Large intestine (tissue), 12 donors: Measurements from ENCODE around the gene EFNB1. TPM values are rescaled to one million over a fixed set of nuclear protein-coding genes. Genes with fewer than 3 reads are reported as not detected.
"Not testable (repeated sequence)": the region's sequence is repeated elsewhere in the genome, so short reads cannot be mapped to it uniquely, and the experiment has no call there.

Experiments
- DNase-seq, 2 donors: peaks; one replicate each; pipeline versions ENCODE4 v3.0.0 to v3.0.0-alpha.2; 2013
- H3K27ac ChIP-seq: one replicate; pipeline ENCODE4 v1.5.1; 2013; ENCODE audit warnings: low read length
- H3K27me3 ChIP-seq: 2 replicates; pipeline ENCODE4 v1.6.1; 2013; ENCODE audit warnings: low read length; ENCODE audit not compliant: control insufficient read depth, insufficient read depth
- H3K36me3 ChIP-seq: 2 replicates; pipeline ENCODE4 v1.6.1; 2013; ENCODE audit warnings: low read length; ENCODE audit not compliant: control insufficient read depth, insufficient read depth
- H3K4me1 ChIP-seq: one replicate; pipeline ENCODE4 v1.6.1; 2013; ENCODE audit warnings: low read length; ENCODE audit not compliant: control insufficient read depth, insufficient read depth
- H3K4me3 ChIP-seq: one replicate; pipeline ENCODE4 v1.5.1; 2013; ENCODE audit warnings: low read length
- H3K9me3 ChIP-seq: one replicate; pipeline ENCODE4 v1.6.1; 2013; ENCODE audit warnings: mild to moderate bottlenecking, low read depth, low read length, moderate library complexity; ENCODE audit not compliant: control insufficient read depth
- WGBS: methylation state at CpG from one replicate; pipeline ENCODE4 v1.1.5; 2013; ENCODE audit warnings: low lambda C conversion rate; ENCODE audit not compliant: insufficient coverage; 5-methylcytosine and 5-hydroxymethylcytosine counted together
- long read RNA-seq, 11 donors: transcript quantifications; one replicate each; lab custom pipeline, GENCODE V29; 2026
- polyA plus RNA-seq: library from polyadenylated mRNA; unstranded; fragments of 120-200 nt; gene quantifications from one replicate; pipeline ENCODE4 v1.2.1, GENCODE V29; 2013

EFNB1 gene
- polyA plus RNA-seq: 25.4 TPM
- long read RNA-seq, donor 1, transcript EFNB1-201 (5 exons, 3,314 nt): major isoform, 6 of 11 reads
- long read RNA-seq, donor 1, partial matches to known transcripts: 5 of 11 reads
- long read RNA-seq, donor 1, other reads (novel, unspliced or antisense): 0 of 11 reads
- long read RNA-seq, donor 2, transcript EFNB1-201 (5 exons, 3,314 nt): major isoform, 12 of 38 reads
- long read RNA-seq, donor 2, partial matches to known transcripts: 26 of 38 reads
- long read RNA-seq, donor 2, other reads (novel, unspliced or antisense): 0 of 38 reads
- long read RNA-seq, donor 3, transcript EFNB1-201 (5 exons, 3,314 nt): major isoform, 18 of 24 reads
- long read RNA-seq, donor 3, partial matches to known transcripts: 6 of 24 reads
- long read RNA-seq, donor 3, other reads (novel, unspliced or antisense): 0 of 24 reads
- long read RNA-seq, donor 4: 0 reads
- long read RNA-seq, donor 5, transcript EFNB1-201 (5 exons, 3,314 nt): major isoform, 14 of 14 reads
- long read RNA-seq, donor 5, partial matches to known transcripts: 0 of 14 reads
- long read RNA-seq, donor 5, other reads (novel, unspliced or antisense): 0 of 14 reads
- long read RNA-seq, donor 6, transcript EFNB1-201 (5 exons, 3,314 nt): major isoform, 12 of 12 reads
- long read RNA-seq, donor 6, partial matches to known transcripts: 0 of 12 reads
- long read RNA-seq, donor 6, other reads (novel, unspliced or antisense): 0 of 12 reads
- long read RNA-seq, donor 7, partial matches to known transcripts: 0 of 4 reads
- long read RNA-seq, donor 7, other reads (novel, unspliced or antisense): 0 of 4 reads
- long read RNA-seq, donor 8, transcript EFNB1-201 (5 exons, 3,314 nt): major isoform, 6 of 6 reads
- long read RNA-seq, donor 8, partial matches to known transcripts: 0 of 6 reads
- long read RNA-seq, donor 8, other reads (novel, unspliced or antisense): 0 of 6 reads
- long read RNA-seq, donor 9, partial matches to known transcripts: 8 of 12 reads
- long read RNA-seq, donor 9, other reads (novel, unspliced or antisense): 0 of 12 reads
- long read RNA-seq, donor 10, transcript EFNB1-201 (5 exons, 3,314 nt): major isoform, 22 of 22 reads
- long read RNA-seq, donor 10, partial matches to known transcripts: 0 of 22 reads
- long read RNA-seq, donor 10, other reads (novel, unspliced or antisense): 0 of 22 reads
- long read RNA-seq, donor 11, transcript EFNB1-201 (5 exons, 3,314 nt): major isoform, 6 of 6 reads
- long read RNA-seq, donor 11, partial matches to known transcripts: 0 of 6 reads
- long read RNA-seq, donor 11, other reads (novel, unspliced or antisense): 0 of 6 reads

DNA sequence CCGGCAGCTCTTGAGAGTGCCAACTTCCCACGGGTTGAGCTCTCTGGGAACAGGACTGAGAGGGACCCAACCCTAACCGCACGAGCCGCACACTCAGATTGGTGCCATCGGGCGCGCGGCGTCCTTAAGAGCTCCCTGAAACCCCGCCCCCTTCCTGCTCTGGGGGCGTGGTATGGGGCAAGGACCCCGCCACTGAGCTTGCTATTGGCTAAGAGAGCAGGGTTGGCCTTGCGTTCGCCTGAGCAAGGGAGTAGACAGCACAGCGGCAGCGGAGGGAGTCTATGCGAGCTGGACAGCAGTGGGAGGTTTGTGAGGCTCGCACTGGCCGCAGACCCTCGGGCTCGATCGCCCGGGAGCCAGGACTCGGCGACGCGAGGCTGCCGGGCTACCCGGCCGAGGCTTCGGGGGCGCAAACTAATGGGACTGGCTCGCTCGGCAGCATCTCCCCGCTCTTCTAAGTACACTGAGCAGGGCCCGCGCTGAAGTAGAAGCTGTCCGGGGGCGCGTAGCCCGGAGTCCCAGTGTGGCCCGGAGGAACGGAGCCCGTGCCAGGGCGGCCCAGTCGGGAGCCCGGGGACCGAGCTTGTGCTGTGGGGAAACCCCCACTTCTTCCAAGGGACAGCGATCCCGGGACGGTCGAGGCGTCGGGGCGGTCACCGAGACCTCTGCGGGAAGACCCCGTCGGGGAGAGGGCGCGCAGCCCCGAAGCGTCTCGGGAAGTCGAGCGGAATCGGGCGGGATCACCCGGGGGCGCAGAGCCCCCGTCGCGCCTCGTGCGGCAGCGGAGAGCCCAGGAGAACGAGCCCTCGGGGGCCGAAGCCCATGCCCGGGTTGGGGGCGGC, at the start of gene EFNB1:
EFNB1 (plus strand) TSS at position 282 of the 842 bp plus-strand sequence. CDS start 756 bp downstream, outside the sequence.
- no peaks in the 10 kb centered on the region for H3K27me3 ChIP-seq
- DNase-seq: peak; percentile 94
- H3K9me3 ChIP-seq: no peaks in the 10 kb centered on the region
- peak within 1 kb of the TSS; percentile 86 for H3K27ac ChIP-seq
- no CpG with 5 or more reads among the region's 82 CpGs for WGBS
- no peaks in the 10 kb centered on the region for H3K36me3 ChIP-seq
- H3K4me3 ChIP-seq: peak within 1 kb of the TSS; percentile 96
- H3K4me1 ChIP-seq: peaks cover 27% of the 10 kb centered on the region

DNA sequence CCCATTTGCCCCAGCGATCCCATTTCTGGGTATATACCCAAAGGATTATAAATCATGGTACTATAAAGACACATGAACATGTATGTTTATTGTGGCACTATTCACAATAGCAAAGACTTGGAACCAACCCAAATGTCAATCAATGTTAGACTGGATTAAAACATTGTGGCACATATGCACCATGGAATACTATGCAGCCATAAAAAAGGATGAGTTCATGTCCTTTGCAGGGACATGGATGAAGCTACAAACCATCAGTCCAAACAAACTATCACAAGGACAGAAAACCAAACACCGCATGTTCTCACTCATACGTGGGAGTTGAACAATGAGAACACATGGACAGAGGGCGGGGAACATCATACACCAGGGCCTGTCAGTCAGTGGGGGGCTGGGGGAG, 47.5 kb upstream of the EFNB1 start:
- not testable (repeated sequence) for H3K4me3 ChIP-seq, H3K27me3 ChIP-seq, DNase-seq, H3K36me3 ChIP-seq, H3K4me1 ChIP-seq, H3K27ac ChIP-seq, H3K9me3 ChIP-seq
- WGBS: no CpG with 5 or more reads among the region's 4 CpGs

DNA sequence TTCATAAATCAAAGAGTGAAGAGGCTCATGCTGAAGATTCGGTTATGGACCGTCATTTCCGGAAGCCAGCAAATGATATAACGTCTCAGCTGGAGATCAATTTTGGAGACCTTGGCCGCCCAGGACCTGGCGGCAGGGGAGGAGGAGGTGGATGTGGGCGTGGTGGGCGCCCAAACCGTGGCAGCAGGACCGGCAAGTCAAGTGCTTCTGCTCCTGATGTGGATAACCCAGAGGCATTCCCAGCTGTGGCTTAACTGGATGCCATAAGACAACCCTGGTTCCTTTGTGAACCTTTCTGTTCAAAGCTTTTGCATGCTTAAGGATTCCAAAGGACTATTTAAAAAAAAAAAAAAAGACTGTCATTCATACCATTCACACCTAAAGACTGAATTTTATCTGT, 44.0 kb upstream of the EFNB1 start:
- Histone ChIP-seq H3K27ac (no peak overlapping the region), H3K36me3 (no peaks in the 10 kb centered on the region), H3K4me1 (no peaks in the 10 kb centered on the region), H3K27me3 (no peaks in the 10 kb centered on the region), H3K4me3 (no peak overlapping the region), H3K9me3 (peaks cover 3% of the 10 kb centered on the region)
- no peak for DNase-seq
- WGBS: 100% methylated on average over 1 of the region's 10 CpGs

DNA sequence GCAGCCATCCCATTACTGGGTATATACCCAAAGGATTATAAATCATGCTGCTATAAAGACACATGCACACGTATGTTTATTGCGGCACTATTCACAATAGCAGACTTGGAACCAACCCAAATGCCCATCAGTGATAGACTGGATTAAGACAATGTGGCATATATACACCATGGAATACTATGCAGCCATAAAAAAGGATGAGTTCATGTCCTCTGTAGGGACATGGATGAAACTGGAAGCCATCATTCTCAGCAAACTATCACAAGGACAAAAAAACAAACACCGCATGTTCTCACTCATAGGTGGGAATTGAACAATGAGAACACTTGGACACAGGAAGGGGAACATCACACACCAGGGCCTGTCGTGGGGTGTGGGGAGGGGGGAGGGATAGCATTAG, 42.2 kb upstream of the EFNB1 start:
- H3K36me3 ChIP-seq, H3K27ac ChIP-seq, H3K4me1 ChIP-seq, H3K9me3 ChIP-seq, H3K27me3 ChIP-seq, DNase-seq, H3K4me3 ChIP-seq: not testable (repeated sequence)
- WGBS: no CpG with 5 or more reads among the region's 4 CpGs

DNA sequence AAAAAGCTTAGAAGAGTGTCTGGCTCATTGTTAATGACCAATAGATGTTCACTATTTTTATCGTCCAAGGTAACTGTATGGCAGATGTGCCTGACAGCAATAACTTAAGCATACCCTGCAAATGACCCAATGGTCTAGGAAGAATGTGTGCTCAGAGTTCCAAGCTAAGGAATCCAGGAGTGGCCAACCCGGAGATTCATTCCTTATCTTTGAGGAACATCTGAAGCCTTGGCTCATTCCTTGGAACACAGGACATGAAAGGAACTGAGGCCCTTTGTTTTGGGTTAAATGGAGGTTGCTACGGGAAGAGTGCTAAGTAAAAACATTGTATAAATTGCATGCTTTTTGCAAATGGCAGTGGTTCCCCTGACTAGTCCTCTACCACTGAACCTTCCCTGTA, 38.9 kb upstream of the EFNB1 start:
- no CpG with 5 or more reads among the region's 3 CpGs for WGBS
- peaks cover 3% of the 10 kb centered on the region for H3K4me1 ChIP-seq
- no peaks in the 10 kb centered on the region for H3K36me3 ChIP-seq
- H3K27me3 ChIP-seq: no peaks in the 10 kb centered on the region
- no peak for DNase-seq
- peaks cover 3% of the 10 kb centered on the region for H3K9me3 ChIP-seq
- no peak overlapping the region for H3K27ac ChIP-seq
- H3K4me3 ChIP-seq: no peak overlapping the region

DNA sequence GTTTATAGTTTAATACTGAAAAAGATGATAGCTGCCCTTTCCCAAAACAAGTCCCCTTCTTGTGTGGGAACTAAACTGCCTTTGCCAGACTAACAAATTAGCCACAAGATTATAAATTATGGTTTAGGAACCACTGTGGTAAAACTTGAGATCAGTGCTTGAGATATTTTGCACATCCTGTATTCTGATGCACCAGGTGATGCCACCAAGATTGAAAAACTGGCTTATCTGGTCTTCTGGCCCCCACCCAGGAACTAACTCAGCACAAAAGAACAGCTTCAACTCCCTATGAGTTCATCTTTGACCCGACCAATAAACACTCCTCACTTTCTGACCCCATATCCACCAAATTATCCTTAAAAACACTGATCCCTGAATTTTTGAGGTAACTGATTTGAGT, 36.7 kb upstream of the EFNB1 start:
- no peak overlapping the region for H3K27ac ChIP-seq
- DNase-seq: no peak

DNA sequence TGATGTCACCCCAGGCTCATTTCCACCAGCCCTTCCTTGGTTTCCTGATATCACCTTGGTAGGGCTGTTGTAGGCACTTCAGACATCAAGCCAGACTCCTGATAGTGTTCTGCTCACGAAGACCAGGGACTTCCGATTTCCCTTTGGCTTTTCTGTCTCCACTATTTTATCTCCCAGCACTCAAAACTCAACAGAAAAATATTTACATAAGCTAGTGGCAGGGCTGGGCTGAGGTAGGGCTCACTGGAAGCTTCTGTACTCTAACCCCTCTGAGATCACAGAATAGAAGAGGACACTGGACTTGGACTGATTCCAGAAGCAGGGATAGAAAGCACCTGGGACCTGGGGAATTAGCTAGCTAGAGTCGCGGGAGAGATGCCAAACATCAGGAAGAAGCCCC, 34.4 kb upstream of the EFNB1 start:
- Histone ChIP-seq H3K36me3 (no peaks in the 10 kb centered on the region), H3K4me3 (no peak overlapping the region), H3K4me1 (peaks cover 3% of the 10 kb centered on the region), H3K27me3 (no peaks in the 10 kb centered on the region), H3K9me3 (peaks cover 3% of the 10 kb centered on the region), H3K27ac (no peak overlapping the region)
- no CpG with 5 or more reads among the region's 4 CpGs for WGBS
- DNase-seq: peak; percentile 30 to 65

More for the DNA sequence above, 36.7 kb upstream of the EFNB1 start:
- peaks cover 3% of the 10 kb centered on the region for H3K9me3 ChIP-seq
- no CpG with 5 or more reads among the region's 1 CpG for WGBS
- H3K36me3 ChIP-seq: no peaks in the 10 kb centered on the region
- no peak overlapping the region for H3K4me3 ChIP-seq
- H3K27me3 ChIP-seq: no peaks in the 10 kb centered on the region
- peaks cover 3% of the 10 kb centered on the region for H3K4me1 ChIP-seq

DNA sequence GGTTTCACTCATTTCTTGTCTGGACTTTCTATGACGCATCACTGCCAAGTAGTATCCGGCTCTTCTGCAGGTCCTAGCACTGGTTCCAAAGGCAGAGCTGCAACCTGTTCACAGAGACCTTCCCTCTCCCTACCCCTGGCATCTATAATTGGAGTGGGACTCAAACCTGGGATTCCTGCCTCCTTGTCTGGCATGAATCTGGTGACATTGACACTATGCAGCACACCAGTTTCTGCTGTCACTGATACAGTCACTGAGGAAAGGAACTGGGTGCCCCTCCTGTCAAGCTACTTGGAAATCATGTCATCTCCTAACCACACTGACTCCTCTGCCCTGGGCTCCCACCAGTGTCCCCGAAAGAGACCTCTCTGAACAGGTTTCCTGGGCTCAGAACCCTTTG, 33.1 kb upstream of the EFNB1 start:
- no CpG with 5 or more reads among the region's 3 CpGs for WGBS

DNA sequence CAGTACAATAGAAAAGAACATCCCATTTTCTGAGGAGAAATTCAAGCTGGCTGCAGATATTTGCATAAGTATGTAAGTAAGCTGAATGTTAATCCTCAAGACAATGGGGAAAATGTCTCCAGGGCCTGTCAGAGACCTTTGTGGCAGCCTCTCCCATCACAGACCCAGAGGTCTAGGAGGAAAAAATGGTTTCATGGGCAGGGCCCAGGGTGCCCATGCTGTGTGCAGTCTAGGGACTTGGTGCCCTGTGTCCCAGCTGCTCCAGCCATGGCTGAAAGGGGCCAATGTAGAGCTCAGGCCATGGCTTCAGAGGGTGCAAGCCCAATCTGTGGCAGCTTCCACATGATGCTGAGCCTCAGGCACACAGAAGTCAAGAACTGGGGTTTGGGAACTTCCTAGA, 30.4 kb upstream of the EFNB1 start:
- H3K4me1 ChIP-seq, H3K4me3 ChIP-seq, H3K36me3 ChIP-seq, H3K9me3 ChIP-seq, DNase-seq, H3K27me3 ChIP-seq, H3K27ac ChIP-seq: not testable (repeated sequence)

More for the DNA sequence above, 33.1 kb upstream of the EFNB1 start:
- DNase-seq: no peak
- H3K36me3 ChIP-seq: no peaks in the 10 kb centered on the region
- H3K27ac ChIP-seq: no peak overlapping the region
- H3K4me3 ChIP-seq: no peak overlapping the region
- H3K27me3 ChIP-seq: no peaks in the 10 kb centered on the region
- H3K9me3 ChIP-seq: peaks cover 3% of the 10 kb centered on the region
- peaks cover 3% of the 10 kb centered on the region for H3K4me1 ChIP-seq
